CMK (cell line): ENCODE results near the gene ADPRS.

Experiments used
- DNase-seq: peaks from one replicate; pipeline ENCODE4 v3.0.0-alpha.2; 2010; ENCODE audit warnings: low read depth

The ADPRS gene

GRCh38 chr1:36108314-36108713 is 19.6 kb downstream of the ADPRS start:
- no peak for DNase-seq

GRCh38 chr1:36109041-36109679 is 20.5 kb downstream of the ADPRS start:
- DNase-seq = no peak

GRCh38 chr1:36111151-36111550 is 22.5 kb downstream of the ADPRS start:
- DNase-seq = no peak

GRCh38 chr1:36112823-36113222 is 24.1 kb downstream of the ADPRS start:
- DNase-seq = no peak

GRCh38 chr1:36114371-36114770 is 25.7 kb downstream of the ADPRS start:
- DNase-seq = no peak

GRCh38 chr1:36115200-36115669 is 26.5 kb downstream of the ADPRS start:
- DNase-seq = no peak

GRCh38 chr1:36115931-36116330 is 27.2 kb downstream of the ADPRS start:
- no peak for DNase-seq

GRCh38 chr1:36116901-36117300 is 28.2 kb downstream of the ADPRS start:
- DNase-seq = no peak

GRCh38 chr1:36118447-36119204 is 29.9 kb downstream of the ADPRS start:
- no peak for DNase-seq

GRCh38 chr1:36119456-36119855 is 30.8 kb downstream of the ADPRS start:
- no peak for DNase-seq

GRCh38 chr1:36122062-36123030 is 33.7 kb downstream of the ADPRS start:
- no peak for DNase-seq

- DNase-seq = no peak
Measured at GRCh38 chr1:36123356-36123755, 34.7 kb downstream of the ADPRS start.

- DNase-seq = no peak
Measured at GRCh38 chr1:36124404-36125128, 35.9 kb downstream of the ADPRS start.

GRCh38 chr1:36125129-36125991 is 36.7 kb downstream of the ADPRS start, which contains the start of gene COL8A2:
Gene COL8A2, minus strand, starts transcription at chr1:36125222. Its CDS starts 24,980 bp downstream, at chr1:36100242.
- DNase-seq = no peak

- no peak for DNase-seq
Measured at GRCh38 chr1:36126005-36126716, 37.5 kb downstream of the ADPRS start.

- DNase-seq = no peak
Measured at GRCh38 chr1:36126797-36127500, 38.3 kb downstream of the ADPRS start.

- peak; percentile 20 for DNase-seq
Measured at GRCh38 chr1:36128126-36128904, 39.6 kb downstream of the ADPRS start.

- DNase-seq = no peak
Measured at GRCh38 chr1:36128905-36129206, 40.2 kb downstream of the ADPRS start.

GRCh38 chr1:36132029-36132428 is 43.3 kb downstream of the ADPRS start:
- no peak for DNase-seq
